Hepatocyte (in vitro differentiated cells): Measurements from ENCODE around the gene FLCN. TPM values are rescaled to one million over a fixed set of nuclear protein-coding genes. Genes with fewer than 3 reads are reported as not detected.

Experiments
- DNase-seq: peaks from one replicate; pipeline ENCODE4 v3.0.0-alpha.2; 2016; ENCODE audit warnings: low spot score
- H2AFZ ChIP-seq: fragments of 200-600 bp; sonication (generic); 2 replicates; pipeline ENCODE4 v1.6.0; 2016; ENCODE audit warnings: antibody characterized with exemption, mild to moderate bottlenecking
- H3K27ac ChIP-seq: fragments of 200-600 bp; sonication (generic); 2 replicates; pipeline ENCODE4 v1.5.1; 2016; ENCODE audit warnings: mild to moderate bottlenecking
- H3K27me3 ChIP-seq: fragments of 200-600 bp; sonication (generic); 2 replicates; pipeline ENCODE4 v1.6.1; 2016
- H3K36me3 ChIP-seq: fragments of 200-600 bp; sonication (generic); replicated peaks from 2 replicates; pipeline ENCODE4 v1.5.1; 2016; ENCODE audit warnings: low read depth; ENCODE audit not compliant: insufficient read depth
- H3K4me1 ChIP-seq: fragments of 200-600 bp; sonication (generic); 2 replicates; pipeline ENCODE4 v1.5.1; 2016; ENCODE audit warnings: mild to moderate bottlenecking, moderate library complexity; ENCODE audit not compliant: insufficient read depth
- H3K4me2 ChIP-seq: fragments of 200-600 bp; sonication (generic); 2 replicates; pipeline ENCODE4 v1.6.0; 2016
- H3K4me3 ChIP-seq: fragments of 200-600 bp; sonication (generic); 2 replicates; pipeline ENCODE4 v1.5.1; 2016; ENCODE audit warnings: mild to moderate bottlenecking
- H3K79me2 ChIP-seq: fragments of 200-600 bp; sonication (generic); 2 replicates; pipeline ENCODE4 v1.6.0; 2017; ENCODE audit warnings: mild to moderate bottlenecking
- H3K9me2 ChIP-seq: fragments of 200-600 bp; sonication (generic); replicated peaks from 2 replicates; pipeline ENCODE4 v1.6.0; 2017; ENCODE audit warnings: mild to moderate bottlenecking; ENCODE audit not compliant: insufficient read depth
- H3K9me3 ChIP-seq: fragments of 200-600 bp; sonication (generic); 2 replicates; pipeline ENCODE4 v1.5.1; 2016; ENCODE audit warnings: low read depth, mild to moderate bottlenecking
- H4K20me1 ChIP-seq: fragments of 200-600 bp; sonication (generic); 2 replicates; pipeline ENCODE4 v1.6.0; 2016; ENCODE audit warnings: mild to moderate bottlenecking; ENCODE audit not compliant: insufficient read depth, poor library complexity, severe bottlenecking
- CTCF ChIP-seq: fragments of 200-600 bp; sonication (generic); IDR thresholded peaks from 2 replicates; pipeline ENCODE4 v1.5.1; 2016; ENCODE audit warnings: antibody characterized with exemption, mild to moderate bottlenecking; ENCODE audit not compliant: poor library complexity
- EZH2 ChIP-seq: fragments of 200-600 bp; sonication (generic); IDR thresholded peaks from 2 replicates; pipeline ENCODE4 v1.6.1; 2016; ENCODE audit warnings: antibody characterized with exemption, mild to moderate bottlenecking, borderline replicate concordance
- EZH2phosphoT487 ChIP-seq: fragments of 200-600 bp; sonication (generic); IDR thresholded peaks from one replicate; pipeline ENCODE4 v1.6.1; 2018; ENCODE audit warnings: antibody characterized with exemption, mild to moderate bottlenecking, low read depth, moderate library complexity; ENCODE audit not compliant: unreplicated experiment, severe bottlenecking
- WGBS: methylation state at CpG from one replicate; pipeline ENCODE4 v1.1.6; 2016; ENCODE audit warnings: low lambda C conversion rate; ENCODE audit errors: missing lambda C conversion rate; 5-methylcytosine and 5-hydroxymethylcytosine counted together
- polyA plus RNA-seq: library from polyadenylated mRNA; unstranded; fragments of >200 nt; fragmentation: Nextera tagmentation; extraction: Ambion mirVana; gene quantifications from 2 replicates; pipeline ENCODE4 v1.2.1, GENCODE V29; 2016
- total RNA-seq: library from RNA; depleted of rRNA; stranded (reverse); fragments of >200 nt; gene quantifications from 2 replicates; pipeline ENCODE4 v1.2.3, GENCODE V29; 2014

FLCN gene
- total and polyA plus RNA-seq, 2 experiments from 2014 or later = 31.0 to 66.2 TPM

- Histone ChIP-seq H3K36me3 (no peaks in the 10 kb centered on the region), H3K27me3 (no peaks in the 10 kb centered on the region), H4K20me1 (no peaks in the 10 kb centered on the region), H3K9me2 (no peaks in the 10 kb centered on the region), H3K27ac (no peak overlapping the region), H2AFZ (no peak overlapping the region), H3K9me3 (no peaks in the 10 kb centered on the region), H3K4me3 (no peak overlapping the region), H3K79me2 (no peaks in the 10 kb centered on the region), H3K4me1 (no peaks in the 10 kb centered on the region), H3K4me2 (no peak overlapping the region)
- DNase-seq = no peak
- WGBS = 88% methylated on average over 15 of the region's 15 CpGs
- TF ChIP-seq EZH2phosphoT487 (no peak), EZH2 (no peak), CTCF (no peak)
Observed at GRCh38 chr17:17204041-17204591, 32.9 kb downstream of the FLCN start.

GRCh38 chr17:17203173-17203730 is 33.7 kb downstream of the FLCN start:
- H3K4me1 ChIP-seq = no peaks in the 10 kb centered on the region
- no peaks in the 10 kb centered on the region for H3K79me2 ChIP-seq
- no peak overlapping the region for H3K4me2 ChIP-seq
- no peak for TF ChIP-seq EZH2
- TF ChIP-seq CTCF = no peak
- TF ChIP-seq EZH2phosphoT487 = no peak
- WGBS = 91% methylated on average over 15 of the region's 15 CpGs
- H3K27ac ChIP-seq = no peak overlapping the region
- no peaks in the 10 kb centered on the region for H3K9me2 ChIP-seq
- no peak overlapping the region for H2AFZ ChIP-seq
- H3K27me3 ChIP-seq = no peaks in the 10 kb centered on the region
- no peaks in the 10 kb centered on the region for H3K36me3 ChIP-seq
- no peak for DNase-seq
- no peaks in the 10 kb centered on the region for H4K20me1 ChIP-seq
- H3K9me3 ChIP-seq = no peaks in the 10 kb centered on the region
- H3K4me3 ChIP-seq = no peak overlapping the region

- Histone ChIP-seq H4K20me1 (no peaks in the 10 kb centered on the region), H3K4me3 (no peak overlapping the region), H3K4me1 (no peaks in the 10 kb centered on the region), H2AFZ (no peak overlapping the region), H3K9me3 (no peaks in the 10 kb centered on the region), H3K27me3 (no peaks in the 10 kb centered on the region), H3K79me2 (no peaks in the 10 kb centered on the region), H3K4me2 (no peak overlapping the region), H3K27ac (no peak overlapping the region), H3K36me3 (no peaks in the 10 kb centered on the region), H3K9me2 (no peaks in the 10 kb centered on the region)
- 88% methylated on average over 8 of the region's 8 CpGs for WGBS
- DNase-seq = no peak
- TF ChIP-seq CTCF = no peak
- no peak for TF ChIP-seq EZH2phosphoT487
- TF ChIP-seq EZH2 = no peak
Observed at GRCh38 chr17:17201907-17202306, 35.1 kb downstream of the FLCN start.
